ENCODE results near the gene TEX51.

TEX51 gene

DNA sequence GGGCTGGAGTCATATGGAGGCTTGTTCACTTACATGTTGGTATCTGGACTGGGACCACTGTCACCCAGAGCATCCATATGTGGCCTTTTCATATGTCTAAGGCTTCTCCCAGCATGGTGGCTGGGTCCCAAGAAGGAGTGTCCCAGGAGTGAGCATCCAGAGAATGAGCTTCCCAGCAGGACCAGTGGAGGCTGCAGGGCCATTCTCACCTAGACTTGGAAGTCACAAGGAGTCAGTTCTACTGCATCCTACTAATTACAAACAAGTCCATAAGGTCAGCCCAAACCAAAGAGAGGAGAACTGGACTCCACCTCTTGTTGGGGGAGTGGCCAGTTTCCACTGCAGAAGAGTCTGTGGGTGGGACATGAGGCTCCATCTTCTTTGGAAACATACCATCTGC lies 5.1 kb upstream of the TEX51 start:
- DNase-seq (ENCODE audit: low read depth) = no peak

DNA sequence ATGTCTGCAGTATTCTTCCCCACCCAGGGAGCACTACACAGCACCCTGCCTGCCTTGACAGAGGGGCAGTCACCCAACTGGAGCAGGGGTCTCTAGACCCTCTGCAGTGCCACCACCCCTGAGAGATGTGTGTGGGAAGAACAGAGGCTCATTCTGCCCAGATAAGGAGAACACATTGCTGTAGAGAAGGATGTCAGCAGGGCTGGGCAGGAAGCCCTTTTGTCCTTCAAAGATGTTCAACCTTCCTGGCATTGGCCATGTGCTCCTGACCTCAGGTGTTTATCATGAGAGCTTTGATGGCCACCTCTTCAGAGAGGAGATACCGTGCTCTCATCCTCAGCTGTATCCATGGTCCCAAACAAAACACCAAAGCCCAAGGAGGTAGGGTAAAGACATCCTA lies 4.6 kb upstream of the TEX51 start:
- no peak for DNase-seq (ENCODE audit: low read depth)

DNA sequence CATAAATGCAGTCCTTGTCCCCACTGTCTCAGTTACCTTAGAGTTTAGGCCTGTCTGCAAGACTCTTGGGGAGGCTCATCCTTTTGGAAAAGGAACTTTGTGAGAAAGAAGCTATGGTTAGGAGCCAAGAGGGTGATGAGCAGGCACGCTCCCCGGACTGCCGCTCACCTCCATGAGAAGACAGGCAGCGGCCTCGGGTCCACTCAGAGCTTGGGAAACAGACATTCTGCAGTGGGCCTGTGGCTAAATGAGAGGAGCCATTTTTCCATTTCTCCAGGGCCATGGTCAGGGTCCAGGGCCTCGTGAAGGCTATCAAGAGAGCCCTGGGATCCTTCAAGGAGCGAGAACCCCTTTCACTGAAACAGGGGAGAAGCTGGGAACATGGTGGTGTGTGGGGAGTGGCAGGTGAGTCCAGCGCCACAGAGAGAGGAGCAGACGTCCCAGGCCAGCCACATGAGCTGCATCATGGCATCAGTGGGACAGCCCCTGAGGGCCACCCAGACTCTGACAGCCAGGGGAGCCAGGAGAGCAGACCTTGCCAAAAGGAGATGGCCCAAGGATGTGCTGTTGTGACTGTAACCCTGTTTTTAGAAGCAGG lies 4.0 kb upstream of the TEX51 start:
- DNase-seq (ENCODE audit: low read depth) = no peak

DNA sequence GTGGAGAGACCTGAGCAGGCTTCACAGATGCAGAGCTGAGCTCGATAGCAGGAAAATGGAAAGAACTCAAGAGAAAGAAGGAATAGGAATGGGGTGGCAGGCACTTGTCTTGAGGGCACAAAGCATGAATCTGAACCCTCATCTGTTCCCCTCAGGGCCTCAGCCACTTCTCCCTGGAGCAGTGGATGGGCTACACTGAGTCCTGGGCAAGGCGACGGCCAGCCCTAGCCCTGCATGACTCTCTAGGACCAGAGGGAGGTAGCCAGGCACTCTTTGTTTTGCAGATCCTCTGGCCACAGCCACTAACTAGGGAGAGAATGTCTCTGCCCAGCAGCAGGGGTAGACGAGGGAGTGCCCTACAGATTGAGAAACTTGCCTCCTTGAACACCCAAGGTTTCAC lies 3.4 kb upstream of the TEX51 start:
- no peak for DNase-seq (ENCODE audit: low read depth)

DNA sequence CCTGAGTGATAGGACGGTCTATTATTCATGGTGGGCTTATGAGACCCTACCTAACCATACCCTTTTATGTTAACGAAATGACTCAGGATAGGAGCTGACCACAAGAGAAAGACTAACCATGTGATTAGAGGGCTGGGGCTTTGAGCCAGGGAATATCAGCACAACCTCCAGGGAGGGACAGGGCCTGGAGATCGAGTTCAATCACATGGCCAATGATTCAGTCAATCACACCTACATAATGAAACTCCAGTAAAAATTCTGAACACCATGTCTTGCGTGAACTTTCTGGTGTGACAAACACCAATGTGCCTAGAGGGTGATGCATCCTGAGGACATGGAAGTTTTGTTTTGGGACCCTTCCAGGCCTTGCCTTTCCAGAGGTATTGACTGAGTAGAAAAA lies 2.2 kb upstream of the TEX51 start:
- no peak for DNase-seq (ENCODE audit: low read depth)

DNA sequence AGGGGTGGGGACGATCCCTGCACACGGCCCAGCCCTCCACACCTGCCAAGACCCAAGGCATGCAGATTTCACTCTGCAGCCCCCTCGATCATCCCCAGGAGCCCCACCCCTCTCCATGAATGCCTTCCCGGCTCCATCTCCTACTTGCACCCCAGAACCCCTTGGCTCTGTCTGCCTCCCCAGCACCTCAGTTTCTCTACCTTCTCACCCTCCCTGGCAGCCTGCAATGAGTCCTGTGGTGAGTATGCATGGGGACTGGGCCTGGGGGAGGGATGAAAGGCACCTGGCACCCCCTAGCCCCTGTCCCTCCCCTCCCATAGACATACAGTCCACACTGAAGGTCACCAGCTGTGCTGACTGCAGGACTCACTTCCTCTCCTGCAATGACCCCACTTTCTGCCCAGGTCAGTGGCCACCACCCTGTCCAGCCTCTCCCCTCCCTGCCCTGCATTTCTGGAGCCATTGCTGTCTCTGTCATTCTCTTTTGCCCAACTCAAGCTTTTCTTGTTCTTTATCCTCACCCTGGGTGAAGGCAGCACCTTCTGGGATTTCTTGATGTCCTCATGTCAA lies 1.0 kb downstream of the TEX51 start:
- no peak for DNase-seq (ENCODE audit: low read depth)

DNA sequence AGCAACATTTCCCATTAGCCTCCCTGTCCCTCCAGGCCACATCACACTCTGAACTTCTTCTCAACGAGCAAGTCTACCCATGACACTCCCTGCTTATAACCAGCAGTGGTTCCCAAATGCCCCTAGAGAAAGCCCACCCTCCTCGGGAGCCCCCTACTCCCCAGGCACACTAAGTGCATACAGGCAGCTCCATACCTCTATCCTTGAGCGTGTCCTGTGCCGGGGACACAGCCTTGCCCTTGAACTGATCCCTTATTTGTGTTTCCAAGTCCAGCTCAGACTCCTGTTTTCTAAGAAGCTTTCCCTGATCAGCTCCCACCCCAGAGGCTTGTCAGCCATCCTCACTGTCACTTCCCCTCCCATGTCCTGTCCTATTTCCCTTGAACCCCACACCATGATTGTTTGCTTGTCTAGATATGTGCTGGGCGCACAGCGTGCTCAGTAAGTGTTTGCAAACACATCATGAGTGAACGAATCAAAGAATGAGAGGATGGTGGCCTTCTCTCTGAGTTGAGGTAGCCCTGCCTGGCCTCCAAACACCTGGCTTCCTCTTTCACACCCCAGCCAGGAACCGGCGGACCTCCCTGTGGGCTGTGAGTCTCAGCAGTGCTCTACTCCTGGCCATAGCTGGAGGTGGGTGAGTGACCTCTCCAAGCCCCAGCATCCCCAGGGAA lies 2.1 kb downstream of the TEX51 start:
- DNase-seq (ENCODE audit: low read depth) = no peak

DNA sequence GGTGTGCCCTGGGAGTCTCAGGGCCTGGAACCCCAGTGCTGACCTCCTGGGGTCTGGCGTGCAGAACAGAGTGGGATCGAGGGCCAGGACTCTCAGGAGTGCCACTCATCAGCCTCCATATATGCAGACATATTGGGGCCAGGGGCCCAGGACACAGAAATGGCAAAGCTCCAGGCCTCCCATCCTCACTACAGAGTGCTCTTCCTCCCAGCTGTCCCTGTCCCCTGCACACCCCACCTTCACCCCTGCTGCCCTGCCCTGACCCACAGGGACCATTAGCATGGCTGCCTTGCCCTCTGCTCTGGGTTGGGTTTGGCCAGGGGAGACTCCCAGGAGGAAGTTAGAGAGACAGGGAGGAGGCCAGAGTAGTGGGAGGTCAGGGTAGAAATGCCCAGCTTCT lies 2.8 kb downstream of the TEX51 start:
- DNase-seq (ENCODE audit: low read depth) = no peak

DNA sequence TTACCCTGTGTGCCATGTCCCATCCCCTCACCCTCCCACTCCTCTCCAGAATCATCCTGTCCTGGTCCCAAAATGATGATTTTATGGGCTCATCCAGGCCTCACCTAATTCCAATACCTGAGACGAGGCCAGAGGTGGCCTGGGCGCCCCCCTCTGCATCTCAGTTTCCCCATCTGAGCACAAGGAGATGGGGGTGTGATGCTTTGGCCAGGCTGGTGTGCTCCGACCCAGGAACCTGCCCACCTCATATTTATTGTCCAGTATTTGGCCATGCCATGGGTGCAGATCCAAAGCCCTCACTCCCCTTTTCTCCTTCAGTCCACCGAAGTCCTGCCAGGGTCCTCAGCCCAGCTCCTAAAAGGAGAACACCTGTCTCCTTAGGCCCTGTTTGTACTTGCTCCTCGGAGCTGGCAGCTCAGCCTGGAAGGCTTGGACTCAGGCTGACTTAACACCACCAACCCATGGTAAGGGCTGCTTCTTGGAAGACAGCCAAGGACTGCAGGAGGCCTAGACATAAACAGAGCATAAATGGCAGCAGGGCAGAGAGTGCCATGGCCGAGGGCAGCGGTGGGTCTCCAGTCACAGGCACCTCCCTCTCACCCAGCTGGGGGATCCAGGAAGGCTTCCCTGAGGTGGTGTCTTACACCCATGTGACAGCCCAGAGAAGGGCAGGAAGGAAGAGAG lies 3.6 kb downstream of the TEX51 start:
- no peak for DNase-seq (ENCODE audit: low read depth)

DNA sequence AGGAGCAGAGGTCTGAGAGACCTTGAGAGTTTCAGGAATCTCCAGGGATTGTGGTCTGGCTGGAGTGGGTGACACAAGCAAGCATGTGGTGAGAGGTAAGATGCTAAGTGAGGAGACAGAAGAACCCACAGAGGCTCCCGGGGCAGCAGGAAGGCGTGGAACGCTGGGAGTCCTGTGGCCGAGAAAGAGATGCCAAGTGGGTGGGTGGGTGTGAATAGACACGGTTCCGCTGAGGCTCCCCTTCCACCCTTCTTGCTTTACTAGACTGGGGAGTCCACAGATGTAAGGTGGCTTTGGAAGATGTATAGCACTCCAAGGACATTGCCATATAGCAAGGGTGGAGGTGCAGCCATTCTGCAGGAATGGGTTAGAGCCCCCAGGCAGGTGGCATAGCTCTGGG lies 4.2 kb downstream of the TEX51 start:
- DNase-seq (ENCODE audit: low read depth) = no peak

DNA sequence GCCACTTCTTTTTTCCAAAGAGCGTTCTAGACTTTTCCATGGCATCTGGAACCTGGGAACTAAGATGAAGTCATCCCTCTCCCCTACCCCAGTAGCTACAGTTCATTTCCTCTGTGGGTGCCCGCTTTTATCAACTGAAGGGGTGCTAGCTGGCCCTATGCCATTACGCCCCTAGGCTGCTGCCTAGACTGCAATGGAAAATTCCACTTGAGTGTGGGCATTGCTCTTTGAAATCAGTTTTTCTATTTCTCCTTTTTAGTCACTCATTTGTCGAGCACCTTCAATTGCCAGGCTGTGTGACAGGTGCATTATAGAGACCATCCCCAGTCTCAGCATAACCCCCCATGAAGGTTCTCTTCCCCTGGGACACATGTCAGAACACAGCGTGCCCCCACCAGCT lies 7.3 kb downstream of the TEX51 start:
- no peak for DNase-seq (ENCODE audit: low read depth)

DNA sequence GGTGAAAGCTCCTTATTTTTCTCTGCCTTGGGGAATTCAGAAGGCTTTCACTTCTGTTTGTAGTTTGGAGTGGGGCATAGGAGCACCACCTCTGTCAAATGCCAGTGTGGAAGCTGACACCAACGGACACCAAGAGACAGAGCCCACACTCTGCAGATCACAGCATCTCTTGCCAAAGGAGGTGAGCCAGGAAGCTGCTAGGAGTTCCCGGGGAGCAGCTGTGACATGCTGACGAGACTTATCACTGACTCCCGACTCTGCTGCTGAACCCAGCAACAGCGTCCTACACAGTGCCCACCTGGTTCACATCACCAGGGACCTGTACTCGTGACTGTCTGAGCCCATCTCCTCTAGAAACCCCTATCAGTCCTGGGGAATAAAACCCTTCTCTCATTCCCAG lies 8.1 kb downstream of the TEX51 start:
- no peak for DNase-seq (ENCODE audit: low read depth)

DNA sequence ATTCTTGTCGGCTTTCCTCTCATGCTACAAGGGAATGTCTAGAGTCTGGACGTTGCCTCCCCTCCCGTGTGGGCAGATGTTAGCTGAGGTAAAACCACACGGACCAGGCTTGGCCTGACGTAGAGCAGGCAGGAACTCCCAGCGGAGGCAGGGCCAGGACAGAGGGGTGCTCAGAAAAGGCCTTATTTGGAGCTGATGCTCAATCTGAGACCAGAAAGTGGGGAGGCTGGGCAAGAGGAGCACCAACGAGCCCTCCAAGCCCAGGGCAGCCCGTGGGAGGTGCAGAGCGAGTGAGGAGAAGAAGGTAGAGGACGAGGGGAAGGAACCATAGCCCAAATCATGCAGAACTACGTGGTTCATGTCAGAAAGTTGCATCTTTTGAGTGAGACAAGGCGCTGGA lies 9.0 kb downstream of the TEX51 start:
- no peak for DNase-seq (ENCODE audit: low read depth)

DNA sequence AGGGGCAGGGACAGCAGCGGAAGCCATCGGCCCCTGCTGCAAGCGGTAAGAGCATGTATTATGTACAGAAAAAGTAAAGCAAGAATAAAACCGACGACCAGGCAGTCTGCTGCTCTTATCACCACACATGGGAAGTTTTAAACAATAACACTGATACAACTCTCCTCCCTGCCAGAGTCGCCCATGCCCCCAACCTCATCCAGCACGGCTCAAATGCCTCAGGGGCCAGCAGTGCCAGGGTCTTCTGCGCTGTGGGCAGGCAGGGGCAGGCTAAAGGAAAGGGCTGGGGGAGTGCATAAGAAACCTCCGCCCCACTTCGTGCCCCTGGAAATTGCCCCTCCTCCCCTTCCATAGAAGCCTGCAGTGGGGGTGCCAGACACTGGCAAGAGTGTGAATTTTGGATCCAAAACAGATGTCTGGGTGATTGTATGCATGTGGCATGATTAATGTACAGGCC lies 10.1 kb downstream of the TEX51 start:
- DNase-seq (ENCODE audit: low read depth) = no peak

DNA sequence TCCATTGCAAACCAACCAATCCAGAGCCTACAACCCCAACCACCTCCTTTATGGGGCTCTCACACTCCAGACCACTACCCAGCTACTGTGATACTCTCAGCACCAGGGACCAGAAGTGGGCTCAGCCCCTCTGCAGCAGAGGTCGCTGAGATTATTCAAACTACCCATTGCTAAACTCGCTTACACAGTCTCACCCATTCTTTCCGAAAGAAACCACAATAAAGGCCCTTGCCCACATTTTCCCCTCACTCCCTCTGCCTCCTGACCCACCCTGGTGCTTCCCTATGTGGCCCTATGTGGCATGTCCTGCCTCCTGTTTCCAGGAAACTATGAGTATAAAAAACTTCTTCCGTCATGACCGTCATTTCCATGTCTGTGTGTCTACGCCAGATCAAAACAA lies 10.7 kb downstream of the TEX51 start:
- DNase-seq (ENCODE audit: low read depth) = no peak

DNA sequence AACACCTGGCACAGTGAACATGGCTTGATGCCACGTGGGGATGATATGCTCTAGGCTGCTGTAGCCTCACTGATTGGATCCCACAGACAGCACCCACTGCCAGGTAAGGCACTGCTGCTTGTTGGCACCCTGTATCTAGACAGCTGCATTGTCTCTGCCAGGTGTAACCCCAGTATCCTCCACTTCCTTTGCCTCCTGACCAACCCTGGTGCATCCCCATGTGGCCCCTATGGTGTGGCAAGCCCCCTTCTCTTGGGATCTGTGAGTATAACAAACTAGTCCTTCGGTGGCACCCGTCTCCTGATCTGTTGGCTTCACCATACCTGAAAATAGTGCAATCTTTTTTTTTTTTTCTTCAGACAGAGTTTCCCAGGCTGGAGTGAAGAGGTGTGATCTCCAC lies 11.1 kb downstream of the TEX51 start:
- DNase-seq (ENCODE audit: low read depth) = no peak

DNA sequence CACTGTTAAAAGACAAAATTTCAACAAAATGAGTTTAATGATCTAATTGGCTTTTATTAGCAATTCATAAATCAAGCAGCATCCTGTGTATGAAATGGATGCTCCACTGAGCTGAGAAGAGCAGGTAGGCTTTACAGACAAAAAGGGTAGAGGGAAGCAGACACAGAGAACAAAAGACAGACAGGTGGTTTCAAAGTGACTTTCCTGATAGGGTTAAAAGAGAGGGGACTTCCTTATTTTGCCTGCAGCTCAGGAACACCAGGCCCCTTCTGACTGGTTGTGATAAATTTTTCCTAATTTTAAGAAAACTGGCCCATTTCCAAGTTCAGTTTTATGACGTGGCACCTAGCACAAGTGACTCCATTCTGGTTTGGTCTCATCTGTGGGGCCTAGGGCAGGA lies 11.9 kb downstream of the TEX51 start:
- DNase-seq (ENCODE audit: low read depth) = no peak

DNA sequence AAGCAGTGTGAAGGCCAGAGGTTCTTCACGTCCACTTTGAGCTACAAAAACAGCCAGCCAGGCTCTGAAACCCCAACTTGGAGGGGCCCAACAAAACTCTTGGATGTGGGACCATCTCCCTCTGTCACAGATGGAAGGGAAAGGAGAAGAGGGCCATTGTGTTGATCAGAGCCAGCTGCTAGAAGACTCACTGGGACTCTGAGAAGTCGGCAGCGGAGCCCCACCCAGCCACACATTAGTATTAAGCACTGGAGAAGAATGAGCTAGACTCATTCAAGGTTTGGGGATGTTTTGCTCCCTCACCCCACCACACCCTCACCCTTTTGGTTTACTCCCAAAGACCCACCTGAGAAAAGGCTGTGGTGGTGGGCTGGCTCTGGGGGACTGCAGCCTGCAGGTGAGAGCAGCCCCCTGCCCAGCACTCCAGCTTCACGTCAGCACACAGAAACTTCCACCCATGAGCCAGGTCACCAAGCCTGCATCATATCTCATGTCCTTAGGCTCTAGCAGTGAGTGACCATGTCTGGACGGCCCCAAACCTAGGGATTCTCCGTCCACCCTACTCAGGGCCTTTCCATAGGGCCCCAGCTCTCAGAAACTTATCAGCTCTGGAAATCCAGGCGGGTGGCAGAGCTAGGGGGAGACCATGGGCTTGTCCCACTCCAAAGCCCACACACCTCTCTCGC lies 12.6 kb downstream of the TEX51 start:
- DNase-seq (ENCODE audit: low read depth) = no peak

DNA sequence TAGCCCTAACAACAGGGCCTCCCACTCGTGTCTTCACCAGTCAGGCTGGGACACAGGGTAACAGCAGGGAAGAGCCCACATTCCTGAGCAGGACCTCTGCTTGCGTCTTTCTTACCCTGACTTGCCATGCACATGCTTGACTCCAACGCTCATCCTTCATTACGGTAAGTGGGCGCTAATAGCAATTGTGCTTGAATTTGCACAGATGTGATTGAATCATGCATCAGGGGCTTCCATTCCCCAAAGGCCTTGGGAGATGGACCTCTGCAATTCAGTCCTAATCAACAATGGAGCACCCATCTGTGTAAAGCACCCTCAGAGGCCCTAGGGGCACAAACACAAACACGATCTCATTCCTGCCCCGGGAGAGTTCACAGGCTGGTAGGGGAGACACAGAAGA lies 13.5 kb downstream of the TEX51 start:
- DNase-seq (ENCODE audit: low read depth) = no peak

DNA sequence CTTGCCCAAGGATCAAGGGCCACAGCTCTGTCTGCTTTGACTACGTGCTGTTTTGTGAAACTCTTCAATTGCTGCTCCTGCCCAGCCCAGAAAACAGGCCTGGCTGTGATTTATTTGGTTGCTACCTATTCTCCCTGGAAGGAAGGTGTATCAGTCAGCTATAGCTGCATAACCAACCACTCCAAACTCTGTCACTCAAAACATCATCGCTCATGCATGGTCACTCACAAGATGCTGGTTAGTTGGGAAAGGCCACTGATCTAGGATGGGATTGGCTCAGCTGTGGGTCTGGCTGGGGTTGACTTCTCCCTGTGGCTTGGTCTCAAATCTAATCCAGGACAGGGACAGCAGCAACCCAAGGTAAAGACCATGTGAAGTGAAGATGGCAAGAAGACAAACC lies 14.6 kb downstream of the TEX51 start:
- no peak for DNase-seq (ENCODE audit: low read depth)

DNA sequence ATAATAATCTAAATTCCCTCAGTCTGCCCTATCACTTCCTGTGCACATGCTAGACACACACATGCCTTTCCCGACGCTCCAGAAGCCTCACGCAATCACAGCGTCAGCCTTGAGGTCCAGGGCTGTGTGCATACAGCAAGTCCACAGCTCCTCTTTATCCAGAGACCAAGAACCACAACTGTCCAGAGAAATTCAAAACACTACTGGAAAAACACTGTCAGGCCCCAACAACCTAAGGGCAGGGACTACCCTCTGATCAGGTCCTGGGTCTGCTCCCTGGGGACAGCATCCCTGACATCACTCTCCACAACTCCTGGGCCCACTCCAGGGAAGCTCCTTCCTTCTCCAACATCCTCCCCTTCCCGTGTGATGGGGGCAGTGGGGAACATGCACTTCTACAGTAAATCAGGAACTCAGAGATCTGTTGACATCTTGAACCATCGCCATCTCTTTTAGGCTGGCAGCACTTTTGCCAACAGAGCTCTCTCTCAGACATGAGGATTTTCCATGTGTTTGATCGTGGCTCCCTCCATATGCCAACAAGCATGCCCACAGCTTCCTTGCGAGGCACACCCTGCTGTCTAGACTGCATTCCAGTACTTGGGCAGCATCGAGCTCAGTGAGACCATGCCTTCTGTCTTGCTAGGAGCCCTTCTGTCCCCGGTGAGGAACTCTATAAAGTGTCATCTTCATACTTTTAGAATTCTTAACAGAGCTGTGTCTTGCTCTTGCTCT lies 15.4 kb downstream of the TEX51 start:
- no peak for DNase-seq (ENCODE audit: low read depth)
